Sigmoid colon (tissue), 4 donors: ENCODE results near the gene RBM33.

Source experiments
- POLR2A ChIP-seq, 2 donors: fragments of 450-650 bp; IDR thresholded peaks; one replicate each; pipeline ENCODE4 v1.6.1; 2016; ENCODE audit warnings: antibody characterized with exemption in 2 of 2, mild to moderate bottlenecking in 2 of 2, moderate library complexity in 2 of 2
- POLR2AphosphoS5 ChIP-seq, 4 donors: sonication (generic); formaldehyde crosslinking; IDR thresholded peaks; one replicate each; pipeline ENCODE4 v1.6.1; 2017; ENCODE audit warnings: antibody characterized with exemption in 4 of 4
- TF ChIP-seq, protein P1 (sequence below), 4 experiments: fragments of 450-650 bp in 3 of 4; fragments of 200-600 bp in 1 of 4; IDR thresholded peaks; one replicate each; pipeline ENCODE4 v1.5.1; 2016 to 2019; ENCODE audit warnings: antibody characterized with exemption in 4 of 4, mild to moderate bottlenecking in 3 of 4, moderate library complexity in 2 of 4

DNA sequence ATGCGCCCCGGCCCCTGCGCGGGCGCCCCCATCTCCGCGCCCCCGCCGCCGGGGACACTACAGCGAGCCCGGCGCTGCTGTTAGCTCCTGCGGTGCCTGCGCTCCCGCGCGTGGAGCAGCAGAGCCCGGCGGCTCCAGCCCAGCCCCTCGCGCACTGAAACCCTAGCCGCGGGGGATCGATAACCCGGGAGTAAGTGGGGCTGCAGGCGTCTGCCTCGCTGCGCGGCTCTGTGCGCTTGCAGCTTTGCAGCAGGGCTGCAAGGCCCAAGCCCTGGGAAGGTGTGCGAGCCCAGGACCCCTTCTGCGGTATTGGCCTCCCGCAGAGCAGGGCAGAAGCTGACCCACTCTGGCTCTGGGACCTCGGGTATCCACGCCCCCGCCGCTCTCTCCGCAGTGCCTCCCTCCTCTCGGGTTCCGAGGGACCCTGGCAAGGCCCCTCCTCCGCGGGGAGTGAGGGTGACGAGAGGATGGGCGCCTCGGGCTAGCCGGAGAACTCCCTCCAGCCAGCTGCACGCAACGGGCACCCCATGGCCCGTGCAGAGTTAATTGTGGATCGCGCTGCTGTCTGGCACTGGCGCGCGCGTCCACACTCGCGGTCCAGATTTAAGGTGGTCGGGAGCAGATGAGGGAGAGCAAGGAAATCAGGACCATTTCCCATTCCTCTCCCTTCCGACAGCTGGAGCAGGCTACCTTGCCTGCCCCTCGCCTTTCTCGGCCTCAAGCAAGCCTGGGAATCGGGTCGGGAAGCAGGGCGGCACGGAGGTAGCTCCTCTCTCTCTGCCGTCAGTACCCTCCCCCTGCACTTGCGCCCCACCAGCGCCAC, 165.7 kb downstream of the RBM33 start:
- TF ChIP-seq POLR2A (IDR thresholded peaks at IDR 0.05) (no peak), POLR2AphosphoS5 (IDR thresholded peaks at IDR 0.05) (no peak)
- TF ChIP-seq, protein P1, sequence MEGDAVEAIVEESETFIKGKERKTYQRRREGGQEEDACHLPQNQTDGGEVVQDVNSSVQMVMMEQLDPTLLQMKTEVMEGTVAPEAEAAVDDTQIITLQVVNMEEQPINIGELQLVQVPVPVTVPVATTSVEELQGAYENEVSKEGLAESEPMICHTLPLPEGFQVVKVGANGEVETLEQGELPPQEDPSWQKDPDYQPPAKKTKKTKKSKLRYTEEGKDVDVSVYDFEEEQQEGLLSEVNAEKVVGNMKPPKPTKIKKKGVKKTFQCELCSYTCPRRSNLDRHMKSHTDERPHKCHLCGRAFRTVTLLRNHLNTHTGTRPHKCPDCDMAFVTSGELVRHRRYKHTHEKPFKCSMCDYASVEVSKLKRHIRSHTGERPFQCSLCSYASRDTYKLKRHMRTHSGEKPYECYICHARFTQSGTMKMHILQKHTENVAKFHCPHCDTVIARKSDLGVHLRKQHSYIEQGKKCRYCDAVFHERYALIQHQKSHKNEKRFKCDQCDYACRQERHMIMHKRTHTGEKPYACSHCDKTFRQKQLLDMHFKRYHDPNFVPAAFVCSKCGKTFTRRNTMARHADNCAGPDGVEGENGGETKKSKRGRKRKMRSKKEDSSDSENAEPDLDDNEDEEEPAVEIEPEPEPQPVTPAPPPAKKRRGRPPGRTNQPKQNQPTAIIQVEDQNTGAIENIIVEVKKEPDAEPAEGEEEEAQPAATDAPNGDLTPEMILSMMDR (IDR thresholded peaks at IDR 0.05), result no peak
